GM12878 (cell line): Measurements from ENCODE around the gene OPRL1. TPM values are rescaled to one million over a fixed set of nuclear protein-coding genes. Genes with fewer than 3 reads are reported as not detected.

Source experiments
- BHLHE40 ChIP-seq, 2 experiments: fragments of 450-650 bp in 1 of 2; IDR thresholded peaks; 2 replicates each; pipeline ENCODE4 v1.6.1; 2011 to 2017; ENCODE audit warnings: low read depth in 2 of 2, borderline replicate concordance in 1 of 2, improper control_type of control experiment in 1 of 2, low read length in 1 of 2, mild to moderate bottlenecking in 1 of 2
- CEBPZ ChIP-seq: fragments of 150-350 bp; IDR thresholded peaks from 2 replicates; pipeline ENCODE4 v1.6.1; 2016; ENCODE audit warnings: low read depth, low read length
- CHD4 ChIP-seq: fragments of 200-600 bp; sonication (generic); IDR thresholded peaks from 2 replicates; pipeline ENCODE4 v1.6.1; 2016; ENCODE audit warnings: mild to moderate bottlenecking
- E2F4 ChIP-seq: IDR thresholded peaks from 2 replicates; pipeline ENCODE4 v1.6.1; 2012; ENCODE audit warnings: low read depth, low read length, improper control_type of control experiment
- IRF5 ChIP-seq: fragments of 450-650 bp; IDR thresholded peaks from 2 replicates; pipeline ENCODE4 v1.6.1; 2017; ENCODE audit warnings: borderline replicate concordance
- MEF2A ChIP-seq: IDR thresholded peaks from 2 replicates; pipeline ENCODE4 v1.6.1; 2011; ENCODE audit warnings: low read depth, mild to moderate bottlenecking, low read length, moderate library complexity; ENCODE audit not compliant: insufficient read depth
- NR2F1 ChIP-seq: fragments of 450-650 bp; conservative IDR thresholded peaks from 2 replicates; pipeline ENCODE4 v1.6.1; 2017; ENCODE audit warnings: mild to moderate bottlenecking
- SMAD1 ChIP-seq: fragments of 450-650 bp; IDR thresholded peaks from 2 replicates; pipeline ENCODE4 v1.6.1; 2018; ENCODE audit warnings: mild to moderate bottlenecking, low read depth; ENCODE audit not compliant: partially characterized antibody
- SP1 ChIP-seq: IDR thresholded peaks from one replicate; pipeline ENCODE4 v1.6.1; 2011; ENCODE audit warnings: low read depth, low read length
- TARDBP ChIP-seq: IDR thresholded peaks from 2 replicates; pipeline ENCODE4 v1.6.1; 2016; ENCODE audit warnings: borderline replicate concordance
- USF1 ChIP-seq: IDR thresholded peaks from 2 replicates; pipeline ENCODE4 v1.6.1; 2011; ENCODE audit warnings: borderline replicate concordance, low read depth, mild to moderate bottlenecking, moderate library complexity, mixed read lengths, low read length; ENCODE audit not compliant: insufficient read depth; ENCODE audit errors: extremely low read length
- ZBTB11 ChIP-seq: fragments of 450-650 bp; formaldehyde crosslinking; IDR thresholded peaks from 2 replicates; pipeline ENCODE4 v1.5.0; 2022; ENCODE audit warnings: mild to moderate bottlenecking, missing genetic modification characterization
- polyA plus RNA-seq, 11 experiments: library from polyadenylated mRNA; depleted of rRNA in 4 of 11; unstranded in 6 of 11; stranded (reverse) in 5 of 11; fragments of >200 nt; fragmentation: Nextera tagmentation in 4 of 11; fragmentation: Illumina TruSeq in 1 of 11; extraction: Ambion mirVana in 4 of 11; extraction: Trizol in 1 of 11; gene quantifications; 1 replicate in 1 of 11; 2 replicates in 10 of 11; pipeline versions ENCODE4 v1.2.1 to v1.2.3, GENCODE V29; 2011 to 2016; ENCODE audit warnings: inconsistent platforms in 2 of 11, missing spikeins in 2 of 11, low read depth in 1 of 11
- total RNA-seq, 4 experiments: library from RNA; depleted of rRNA in 3 of 4; stranded (reverse); fragments of >200 nt in 3 of 4; fragmentation: Illumina TruSeq in 1 of 4; extraction: Trizol in 1 of 4; gene quantifications; 2 replicates each; pipeline versions ENCODE4 v1.2.1 to v1.2.3, GENCODE V29; 2013 to 2021

The OPRL1 gene
- total and polyA plus RNA-seq, 10 of the 15 experiments (the other 5 are each of a cell fraction or from before 2014, with no cell fraction given) = 0.04 to 0.41 (median 0.24) TPM; not detected in 1

GRCh38 chr20:64069614-64070243, 10.2 kb upstream of the OPRL1 start (continued):
- TF ChIP-seq BHLHE40 (IDR thresholded peaks at IDR 0.05; ENCODE audit: borderline replicate concordance in 1 of 2, low read depth in 2 of 2, low read length in 1 of 2) = peak; percentile 43 to 81; a peak in 3 of 4 replicates
- TF ChIP-seq CEBPZ = no peak
- TF ChIP-seq IRF5 = no peak
- no peak for TF ChIP-seq SP1
- TF ChIP-seq SMAD1 = no peak
- TF ChIP-seq USF1 = peak; percentile 4
- peak; percentile 49 for TF ChIP-seq NR2F1
- TF ChIP-seq E2F4 = no peak
- TF ChIP-seq CHD4 = no peak
- TF ChIP-seq TARDBP = no peak
- no peak for TF ChIP-seq MEF2A
- TF ChIP-seq ZBTB11 (CRISPR knock-in tag) = no peak
